ENCODE data around the gene KNSTRN. TPM values are rescaled to one million over a fixed set of nuclear protein-coding genes. Genes with fewer than 3 reads are reported as not detected.
A peak's percentile ranks its signal among the peaks of the same experiment; 100 is the strongest.

KNSTRN gene
- total and polyA plus RNA-seq, 2 of the 13 experiments (the other 11 are each of a cell fraction or from before 2014, with no cell fraction given) = 20.3 to 62.3 TPM

DNA sequence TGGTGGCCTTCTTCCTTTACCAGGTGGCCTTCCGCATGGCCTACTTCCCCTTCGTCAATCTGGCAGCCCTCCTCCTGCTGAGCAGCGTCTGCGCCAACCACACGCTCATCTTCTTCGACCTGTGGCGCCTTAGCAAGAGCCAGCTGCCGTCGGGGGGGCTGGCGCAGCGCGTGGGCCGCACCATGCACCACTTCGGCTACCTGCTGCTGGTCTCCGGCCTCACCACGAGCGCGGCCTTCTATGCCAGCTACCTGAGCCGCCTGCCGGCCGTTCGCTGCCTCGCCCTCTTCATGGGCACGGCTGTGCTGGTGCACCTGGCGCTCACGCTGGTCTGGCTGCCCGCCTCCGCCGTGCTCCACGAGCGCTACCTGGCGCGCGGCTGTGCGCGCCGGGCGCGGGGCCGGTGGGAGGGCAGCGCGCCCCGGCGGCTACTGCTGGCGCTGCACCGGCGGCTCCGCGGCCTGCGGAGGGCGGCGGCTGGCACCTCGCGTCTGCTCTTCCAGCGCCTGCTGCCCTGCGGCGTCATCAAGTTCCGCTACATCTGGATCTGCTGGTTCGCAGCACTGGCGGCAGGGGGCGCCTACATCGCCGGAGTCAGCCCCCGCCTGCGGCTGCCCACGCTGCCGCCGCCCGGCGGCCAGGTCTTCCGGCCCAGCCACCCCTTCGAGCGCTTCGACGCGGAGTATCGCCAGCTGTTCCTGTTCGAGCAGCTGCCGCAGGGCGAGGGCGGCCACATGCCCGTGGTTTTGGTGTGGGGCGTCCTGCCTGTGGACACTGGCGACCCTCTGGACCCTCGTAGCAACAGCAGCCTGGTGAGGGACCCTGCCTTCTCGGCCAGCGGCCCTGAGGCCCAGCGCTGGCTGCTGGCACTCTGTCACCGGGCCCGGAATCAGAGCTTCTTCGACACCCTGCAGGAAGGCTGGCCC lies 14.6 kb upstream of the KNSTRN start (continued):
- peak; percentile 81; the same call in 1 of the 2 replicates for TF ChIP-seq HMGXB3 (CRISPR knock-in tag; IDR thresholded peaks at IDR 0.05; ENCODE audit: borderline replicate concordance)
- TF ChIP-seq, protein P1, sequence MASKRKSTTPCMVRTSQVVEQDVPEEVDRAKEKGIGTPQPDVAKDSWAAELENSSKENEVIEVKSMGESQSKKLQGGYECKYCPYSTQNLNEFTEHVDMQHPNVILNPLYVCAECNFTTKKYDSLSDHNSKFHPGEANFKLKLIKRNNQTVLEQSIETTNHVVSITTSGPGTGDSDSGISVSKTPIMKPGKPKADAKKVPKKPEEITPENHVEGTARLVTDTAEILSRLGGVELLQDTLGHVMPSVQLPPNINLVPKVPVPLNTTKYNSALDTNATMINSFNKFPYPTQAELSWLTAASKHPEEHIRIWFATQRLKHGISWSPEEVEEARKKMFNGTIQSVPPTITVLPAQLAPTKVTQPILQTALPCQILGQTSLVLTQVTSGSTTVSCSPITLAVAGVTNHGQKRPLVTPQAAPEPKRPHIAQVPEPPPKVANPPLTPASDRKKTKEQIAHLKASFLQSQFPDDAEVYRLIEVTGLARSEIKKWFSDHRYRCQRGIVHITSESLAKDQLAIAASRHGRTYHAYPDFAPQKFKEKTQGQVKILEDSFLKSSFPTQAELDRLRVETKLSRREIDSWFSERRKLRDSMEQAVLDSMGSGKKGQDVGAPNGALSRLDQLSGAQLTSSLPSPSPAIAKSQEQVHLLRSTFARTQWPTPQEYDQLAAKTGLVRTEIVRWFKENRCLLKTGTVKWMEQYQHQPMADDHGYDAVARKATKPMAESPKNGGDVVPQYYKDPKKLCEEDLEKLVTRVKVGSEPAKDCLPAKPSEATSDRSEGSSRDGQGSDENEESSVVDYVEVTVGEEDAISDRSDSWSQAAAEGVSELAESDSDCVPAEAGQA (IDR thresholded peaks at IDR 0.05; ENCODE audit: low read depth) = no peak
- TF ChIP-seq, protein P1 (CRISPR knock-in tag; IDR thresholded peaks at IDR 0.05; ENCODE audit: borderline replicate concordance) = peak; percentile 99
- no peak for TF ChIP-seq KDM6A (CRISPR knock-in tag; IDR thresholded peaks at IDR 0.05; ENCODE audit: low read depth)
- TF ChIP-seq, protein P2, sequence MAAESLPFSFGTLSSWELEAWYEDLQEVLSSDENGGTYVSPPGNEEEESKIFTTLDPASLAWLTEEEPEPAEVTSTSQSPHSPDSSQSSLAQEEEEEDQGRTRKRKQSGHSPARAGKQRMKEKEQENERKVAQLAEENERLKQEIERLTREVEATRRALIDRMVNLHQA (CRISPR knock-in tag; IDR thresholded peaks at IDR 0.05) = 0 out of 2 replicates have a peak, but pooled peaks have one; percentile 56
- TF ChIP-seq, protein P3, sequence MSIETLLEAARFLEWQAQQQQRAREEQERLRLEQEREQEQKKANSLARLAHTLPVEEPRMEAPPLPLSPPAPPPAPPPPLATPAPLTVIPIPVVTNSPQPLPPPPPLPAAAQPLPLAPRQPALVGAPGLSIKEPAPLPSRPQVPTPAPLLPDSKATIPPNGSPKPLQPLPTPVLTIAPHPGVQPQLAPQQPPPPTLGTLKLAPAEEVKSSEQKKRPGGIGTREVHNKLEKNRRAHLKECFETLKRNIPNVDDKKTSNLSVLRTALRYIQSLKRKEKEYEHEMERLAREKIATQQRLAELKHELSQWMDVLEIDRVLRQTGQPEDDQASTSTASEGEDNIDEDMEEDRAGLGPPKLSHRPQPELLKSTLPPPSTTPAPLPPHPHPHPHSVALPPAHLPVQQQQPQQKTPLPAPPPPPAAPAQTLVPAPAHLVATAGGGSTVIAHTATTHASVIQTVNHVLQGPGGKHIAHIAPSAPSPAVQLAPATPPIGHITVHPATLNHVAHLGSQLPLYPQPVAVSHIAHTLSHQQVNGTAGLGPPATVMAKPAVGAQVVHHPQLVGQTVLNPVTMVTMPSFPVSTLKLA (IDR thresholded peaks at IDR 0.05) = no peak
- TF ChIP-seq, protein P4, sequence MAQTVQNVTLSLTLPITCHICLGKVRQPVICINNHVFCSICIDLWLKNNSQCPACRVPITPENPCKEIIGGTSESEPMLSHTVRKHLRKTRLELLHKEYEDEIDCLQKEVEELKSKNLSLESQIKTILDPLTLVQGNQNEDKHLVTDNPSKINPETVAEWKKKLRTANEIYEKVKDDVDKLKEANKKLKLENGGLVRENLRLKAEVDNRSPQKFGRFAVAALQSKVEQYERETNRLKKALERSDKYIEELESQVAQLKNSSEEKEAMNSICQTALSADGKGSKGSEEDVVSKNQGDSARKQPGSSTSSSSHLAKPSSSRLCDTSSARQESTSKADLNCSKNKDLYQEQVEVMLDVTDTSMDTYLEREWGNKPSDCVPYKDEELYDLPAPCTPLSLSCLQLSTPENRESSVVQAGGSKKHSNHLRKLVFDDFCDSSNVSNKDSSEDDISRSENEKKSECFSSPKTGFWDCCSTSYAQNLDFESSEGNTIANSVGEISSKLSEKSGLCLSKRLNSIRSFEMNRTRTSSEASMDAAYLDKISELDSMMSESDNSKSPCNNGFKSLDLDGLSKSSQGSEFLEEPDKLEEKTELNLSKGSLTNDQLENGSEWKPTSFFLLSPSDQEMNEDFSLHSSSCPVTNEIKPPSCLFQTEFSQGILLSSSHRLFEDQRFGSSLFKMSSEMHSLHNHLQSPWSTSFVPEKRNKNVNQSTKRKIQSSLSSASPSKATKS (CRISPR knock-in tag; IDR thresholded peaks at IDR 0.05) = no peak
- no peak for TF ChIP-seq ZNF615 (CRISPR knock-in tag; IDR thresholded peaks at IDR 0.05; ENCODE audit: borderline replicate concordance)
- 0 out of 2 replicates have a peak, but pooled peaks have one; percentile 52 for TF ChIP-seq ZNF740 (CRISPR knock-in tag; IDR thresholded peaks at IDR 0.05)
